DOHH2 (cell line): ENCODE data around the gene PCDH15.

Experiments
- H3F3A ChIP-seq: fragments of 200-600 bp; sonication (generic), shearing (Covaris generic); 2 replicates; pipeline ENCODE4 v1.6.0; 2016; ENCODE audit warnings: antibody characterized with exemption, mild to moderate bottlenecking; ENCODE audit not compliant: control insufficient read depth, insufficient read depth
- H3K27ac ChIP-seq: fragments of 200-600 bp; sonication (generic); 2 replicates; pipeline ENCODE4 v1.5.1; 2014; ENCODE audit warnings: low read depth, mild to moderate bottlenecking, low read length, moderate library complexity
- H3K27me3 ChIP-seq: fragments of 200-600 bp; sonication (generic); 2 replicates; pipeline ENCODE4 v1.6.1; 2014; ENCODE audit warnings: mild to moderate bottlenecking, low read length, mixed read lengths; ENCODE audit not compliant: control insufficient read depth
- H3K36me3 ChIP-seq: fragments of 200-600 bp; sonication (generic); 2 replicates; pipeline ENCODE4 v1.6.1; 2014; ENCODE audit warnings: mild to moderate bottlenecking, low read length, moderate library complexity, mixed read lengths; ENCODE audit not compliant: control insufficient read depth
- H3K4me1 ChIP-seq: fragments of 200-600 bp; sonication (generic); 2 replicates; pipeline ENCODE4 v1.6.1; 2014; ENCODE audit warnings: mild to moderate bottlenecking, low read length, mixed read lengths; ENCODE audit not compliant: control insufficient read depth
- H3K4me2 ChIP-seq: fragments of 200-600 bp; sonication (generic); 2 replicates; pipeline ENCODE4 v1.6.0; 2014; ENCODE audit warnings: mild to moderate bottlenecking, low read length, moderate library complexity
- H3K4me3 ChIP-seq: fragments of 200-600 bp; sonication (generic); 2 replicates; pipeline ENCODE4 v1.5.1; 2014; ENCODE audit warnings: mild to moderate bottlenecking, low read length, mixed read lengths
- H3K79me2 ChIP-seq: fragments of 200-600 bp; sonication (generic); 2 replicates; pipeline ENCODE4 v1.6.1; 2014; ENCODE audit warnings: mild to moderate bottlenecking, low read length, mixed read lengths; ENCODE audit not compliant: control insufficient read depth
- H3K9me2 ChIP-seq: fragments of 200-600 bp; sonication (generic); replicated peaks from 2 replicates; pipeline ENCODE4 v1.6.1; 2014; ENCODE audit warnings: mild to moderate bottlenecking, low read length, mixed read lengths; ENCODE audit not compliant: control insufficient read depth
- H3K9me3 ChIP-seq: fragments of 200-600 bp; sonication (generic); 2 replicates; pipeline ENCODE4 v1.6.1; 2014; ENCODE audit warnings: antibody characterized with exemption, low read length, mixed read lengths; ENCODE audit not compliant: control insufficient read depth, insufficient read depth
- H4K20me1 ChIP-seq: fragments of 200-600 bp; sonication (generic); 2 replicates; pipeline ENCODE4 v1.6.0; 2014; ENCODE audit warnings: low read depth, mild to moderate bottlenecking, antibody characterized with exemption, low read length, moderate library complexity; ENCODE audit not compliant: control insufficient read depth, insufficient read depth
- CTCF ChIP-seq: fragments of 200-600 bp; sonication (generic); IDR thresholded peaks from one replicate; pipeline ENCODE4 v1.5.1; 2014; ENCODE audit warnings: antibody characterized with exemption, mild to moderate bottlenecking, low read depth, low read length; ENCODE audit not compliant: poor library complexity, severe bottlenecking
- EZH2phosphoT487 ChIP-seq: fragments of 200-600 bp; sonication (generic); IDR thresholded peaks from 2 replicates; pipeline ENCODE4 v1.6.1; 2017; ENCODE audit warnings: borderline replicate concordance, mild to moderate bottlenecking, antibody characterized with exemption, low read length, moderate library complexity, mixed read lengths

PCDH15 gene

GRCh38 chr10:54284526-54285193 lies 516.4 kb downstream of the PCDH15 start:
- Histone ChIP-seq H3K4me3 (no peak overlapping the region), H4K20me1 (no peaks in the 10 kb centered on the region), H3K36me3 (no peaks in the 10 kb centered on the region), H3K4me1 (no peaks in the 10 kb centered on the region), H3K9me2 (no peaks in the 10 kb centered on the region), H3K79me2 (no peaks in the 10 kb centered on the region), H3K9me3 (no peaks in the 10 kb centered on the region), H3K27me3 (no peaks in the 10 kb centered on the region), H3F3A (no peaks in the 10 kb centered on the region), H3K4me2 (no peak overlapping the region), H3K27ac (no peak overlapping the region)
- TF ChIP-seq EZH2phosphoT487 (no peak), CTCF (no peak)

GRCh38 chr10:54282012-54282411 lies 519.0 kb downstream of the PCDH15 start:
- Histone ChIP-seq H3K27me3 (no peaks in the 10 kb centered on the region), H3K4me2 (no peak overlapping the region)
- no peak for TF ChIP-seq EZH2phosphoT487
- TF ChIP-seq CTCF = no peak

GRCh38 chr10:54266395-54266794 lies 534.6 kb downstream of the PCDH15 start:
- Histone ChIP-seq H3K4me3 (no peak overlapping the region), H3K79me2 (no peaks in the 10 kb centered on the region)
- TF ChIP-seq CTCF (no peak), EZH2phosphoT487 (no peak)

More at GRCh38 chr10:54282012-54282411, 519.0 kb downstream of the PCDH15 start:
- Histone ChIP-seq H3K36me3 (no peaks in the 10 kb centered on the region), H3K9me2 (no peaks in the 10 kb centered on the region), H3K4me1 (no peaks in the 10 kb centered on the region), H3K9me3 (no peaks in the 10 kb centered on the region), H4K20me1 (no peaks in the 10 kb centered on the region), H3K4me3 (no peak overlapping the region), H3K27ac (no peak overlapping the region), H3F3A (no peaks in the 10 kb centered on the region), H3K79me2 (no peaks in the 10 kb centered on the region)

More at GRCh38 chr10:54266395-54266794, 534.6 kb downstream of the PCDH15 start:
- H3K36me3 ChIP-seq = no peaks in the 10 kb centered on the region
- no peaks in the 10 kb centered on the region for H3K9me3 ChIP-seq
- H3K4me1 ChIP-seq = no peaks in the 10 kb centered on the region
- H3K27ac ChIP-seq = no peak overlapping the region
- H3K27me3 ChIP-seq = no peaks in the 10 kb centered on the region
- H3K4me2 ChIP-seq = no peak overlapping the region
- no peaks in the 10 kb centered on the region for H3K9me2 ChIP-seq
- H3F3A ChIP-seq = no peaks in the 10 kb centered on the region
- no peaks in the 10 kb centered on the region for H4K20me1 ChIP-seq
